Astrocyte of the cerebellum (primary cell): ENCODE data around the gene GRIK2.

Source experiments
- DNase-seq: peaks from one replicate; pipeline ENCODE4 v3.0.0-alpha.2; 2011; ENCODE audit warnings: low read depth
- H3K4me3 ChIP-seq: 2 replicates; pipeline ENCODE4 v1.5.1; 2011; ENCODE audit warnings: mild to moderate bottlenecking, low read depth, low read length, moderate library complexity
- CTCF ChIP-seq: IDR thresholded peaks from 2 replicates; pipeline ENCODE4 v1.5.1; 2012; ENCODE audit warnings: low read length, low read depth, moderate library complexity, mild to moderate bottlenecking; ENCODE audit errors: missing control alignments
- in situ Hi-C: cut with HindIII; loops from 2 replicates; pipeline ENCODE4 v1.10.0; 2017; ENCODE audit warnings: low sequenced_read_pairs

The GRIK2 gene

GRCh38 chr6:101722991-101723579 lies 329.6 kb downstream of the GRIK2 start:
- H3K4me3 ChIP-seq = no peak overlapping the region
- in situ Hi-C loops = no loop called here
- no peak for TF ChIP-seq CTCF
- DNase-seq = peak; percentile 57

- no peak for TF ChIP-seq CTCF
These were observed 334.9 kb downstream of the GRIK2 start for GRCh38 chr6:101728388-101728787.

GRCh38 chr6:101728956-101729355 lies 335.4 kb downstream of the GRIK2 start:
- in situ Hi-C loops = no loop called here
- DNase-seq = no peak
- no peak overlapping the region for H3K4me3 ChIP-seq
- no peak for TF ChIP-seq CTCF

More at GRCh38 chr6:101728388-101728787, 334.9 kb downstream of the GRIK2 start:
- no peak overlapping the region for H3K4me3 ChIP-seq
- DNase-seq = no peak
- in situ Hi-C loops = no loop called here

- in situ Hi-C loops = no loop called here
- TF ChIP-seq CTCF = no peak
- DNase-seq = no peak
- no peak overlapping the region for H3K4me3 ChIP-seq
These were observed 337.4 kb downstream of the GRIK2 start for GRCh38 chr6:101730954-101731353.

- in situ Hi-C loops = no loop called here
- no peak for TF ChIP-seq CTCF
- no peak overlapping the region for H3K4me3 ChIP-seq
- DNase-seq = no peak
These were observed 340.4 kb downstream of the GRIK2 start for GRCh38 chr6:101733899-101734298.

- TF ChIP-seq CTCF = no peak
- no peak for DNase-seq
- in situ Hi-C loops = no loop called here
- no peak overlapping the region for H3K4me3 ChIP-seq
These were observed 345.0 kb downstream of the GRIK2 start for GRCh38 chr6:101738481-101738880.

- TF ChIP-seq CTCF = no peak
- in situ Hi-C loops = no loop called here
- no peak for DNase-seq
- no peak overlapping the region for H3K4me3 ChIP-seq
These were observed 347.1 kb downstream of the GRIK2 start for GRCh38 chr6:101740631-101741030.
